Measurements from ENCODE around the gene PCDHB6.
"Not testable (repeated sequence)": the region's sequence is repeated elsewhere in the genome, so short reads cannot be mapped to it uniquely, and the experiment has no call there.

Gene PCDHB6

DNA sequence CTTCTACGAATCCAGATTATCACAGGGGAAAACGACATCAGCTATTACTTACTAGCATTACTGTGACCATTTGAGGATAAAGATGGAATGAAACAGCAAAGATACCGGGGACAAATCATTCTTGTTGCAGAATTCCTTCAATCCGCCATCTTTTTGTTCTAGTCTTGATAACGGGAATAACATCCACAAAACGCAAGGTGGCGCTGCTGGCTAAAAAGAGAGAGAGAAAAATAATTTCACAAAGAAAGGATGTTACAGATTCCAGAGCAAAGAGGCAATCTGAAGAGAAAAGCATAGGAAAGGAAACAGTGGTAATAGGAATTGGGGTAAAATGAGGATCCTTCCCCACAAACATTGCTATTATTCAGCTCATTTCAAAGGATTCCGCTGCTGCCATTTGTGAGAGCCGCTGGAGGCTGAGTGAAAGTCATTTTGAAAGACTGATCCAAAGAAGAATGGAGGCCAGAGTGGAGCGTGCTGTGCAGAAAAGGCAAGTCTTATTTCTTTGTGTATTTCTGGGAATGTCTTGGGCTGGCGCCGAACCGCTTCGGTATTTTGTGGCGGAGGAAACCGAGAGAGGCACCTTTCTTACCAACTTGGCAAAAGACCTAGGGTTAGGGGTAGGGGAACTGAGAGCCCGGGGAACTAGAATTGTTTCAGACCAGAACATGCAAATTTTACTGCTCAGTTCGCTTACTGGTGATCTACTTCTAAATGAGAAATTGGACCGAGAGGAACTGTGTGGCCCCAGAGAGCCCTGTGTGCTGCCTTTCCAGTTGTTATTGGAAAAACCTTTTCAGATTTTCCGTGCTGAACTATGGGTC lies 22.7 kb downstream of the PCDHB6 start, which contains the start of gene PCDHB7:
PCDHB7 (plus strand) TSS at position 264 of the 824 bp plus-strand sequence; CDS start at position 456, 192 bp downstream.
- DNase-seq (ENCODE audit: low spot score): peak; percentile 50

- not testable (repeated sequence) for DNase-seq (ENCODE audit: low spot score)
Measured at GRCh38 chr5:141174291-141175104, 24.6 kb downstream of the PCDHB6 start.

DNA sequence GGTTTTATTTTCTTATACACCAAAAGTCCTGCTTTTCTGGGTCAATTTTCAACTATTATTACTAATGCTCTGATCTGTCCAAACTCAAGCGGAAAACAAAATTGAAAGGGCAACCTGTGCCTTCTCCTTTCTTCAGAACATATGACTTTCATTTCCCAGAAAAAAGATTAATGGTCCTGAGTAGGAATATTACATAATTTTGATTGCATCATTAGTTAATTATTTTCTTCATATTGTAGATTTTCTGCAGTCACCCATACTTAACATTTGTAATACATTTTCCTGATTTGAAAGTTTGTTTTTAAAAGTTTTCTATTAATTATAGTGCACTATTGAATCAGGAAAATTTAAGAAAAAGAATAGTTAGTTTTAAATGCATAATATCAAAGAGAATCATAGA lies 26.1 kb downstream of the PCDHB6 start:
- DNase-seq (ENCODE audit: low spot score): no peak

GRCh38 chr5:141177577-141178191 lies 27.8 kb downstream of the PCDHB6 start, which contains the start of gene PCDHB8:
Gene PCDHB8 (plus strand): TSS chr5:141177790. CDS start chr5:141178035, 245 bp downstream.
- peak; percentile 90 for DNase-seq (ENCODE audit: low spot score)

DNA sequence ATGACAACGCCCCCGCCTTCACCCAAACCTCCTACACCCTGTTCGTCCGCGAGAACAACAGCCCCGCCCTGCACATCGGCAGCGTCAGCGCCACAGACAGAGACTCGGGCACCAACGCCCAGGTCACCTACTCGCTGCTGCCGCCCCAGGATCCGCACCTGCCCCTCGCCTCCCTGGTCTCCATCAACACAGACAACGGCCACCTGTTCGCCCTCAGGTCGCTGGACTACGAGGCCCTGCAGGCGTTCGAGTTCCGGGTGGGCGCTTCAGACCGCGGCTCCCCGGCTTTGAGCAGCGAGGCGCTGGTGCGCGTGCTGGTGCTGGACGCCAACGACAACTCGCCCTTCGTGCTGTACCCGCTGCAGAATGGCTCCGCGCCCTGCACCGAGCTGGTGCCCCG lies 29.5 kb downstream of the PCDHB6 start:
- DNase-seq (ENCODE audit: low spot score): not testable (repeated sequence)

DNA sequence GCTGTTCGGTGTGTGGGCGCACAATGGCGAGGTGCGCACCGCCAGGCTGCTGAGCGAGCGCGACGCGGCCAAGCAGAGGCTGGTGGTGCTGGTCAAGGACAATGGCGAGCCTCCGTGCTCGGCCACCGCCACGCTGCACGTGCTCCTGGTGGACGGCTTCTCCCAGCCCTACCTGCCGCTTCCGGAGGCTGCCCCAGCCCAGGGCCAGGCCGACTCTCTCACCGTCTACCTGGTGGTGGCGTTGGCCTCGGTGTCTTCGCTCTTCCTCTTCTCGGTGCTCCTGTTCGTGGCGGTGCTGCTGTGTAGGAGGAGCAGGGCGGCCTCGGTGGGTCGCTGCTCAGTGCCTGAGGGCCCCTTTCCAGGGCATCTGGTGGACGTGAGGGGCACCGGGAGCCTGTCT lies 30.0 kb downstream of the PCDHB6 start:
- DNase-seq (ENCODE audit: low spot score): not testable (repeated sequence)

GRCh38 chr5:141180313-141180712 lies 30.5 kb downstream of the PCDHB6 start:
- DNase-seq (ENCODE audit: low spot score): no peak

- DNase-seq (ENCODE audit: low spot score): no peak
Measured at GRCh38 chr5:141182248-141182647, 32.4 kb downstream of the PCDHB6 start, which contains the start of gene PCDHB16. Gene PCDHB16 (plus strand): TSS chr5:141182387. CDS start chr5:141182560, 173 bp downstream.

DNA sequence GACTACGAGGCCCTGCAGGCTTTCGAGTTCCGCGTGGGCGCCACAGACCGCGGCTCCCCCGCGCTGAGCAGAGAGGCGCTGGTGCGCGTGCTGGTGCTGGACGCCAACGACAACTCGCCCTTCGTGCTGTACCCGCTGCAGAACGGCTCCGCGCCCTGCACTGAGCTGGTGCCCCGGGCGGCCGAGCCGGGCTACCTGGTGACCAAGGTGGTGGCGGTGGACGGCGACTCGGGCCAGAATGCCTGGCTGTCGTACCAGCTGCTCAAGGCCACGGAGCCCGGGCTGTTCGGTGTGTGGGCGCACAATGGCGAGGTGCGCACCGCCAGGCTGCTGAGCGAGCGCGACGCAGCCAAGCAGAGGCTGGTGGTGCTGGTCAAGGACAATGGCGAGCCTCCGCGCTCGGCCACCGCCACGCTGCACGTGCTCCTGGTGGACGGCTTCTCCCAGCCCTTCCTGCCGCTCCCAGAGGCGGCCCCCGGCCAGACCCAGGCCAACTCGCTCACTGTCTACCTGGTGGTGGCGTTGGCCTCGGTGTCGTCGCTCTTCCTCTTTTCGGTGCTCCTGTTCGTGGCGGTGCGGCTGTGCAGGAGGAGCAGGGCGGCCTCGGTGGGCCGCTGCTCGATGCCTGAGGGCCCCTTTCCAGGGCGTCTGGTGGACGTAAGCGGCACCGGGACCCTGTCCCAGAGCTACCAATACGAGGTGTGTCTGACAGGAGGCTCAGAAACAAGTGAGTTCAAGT lies 34.4 kb downstream of the PCDHB6 start:
- DNase-seq (ENCODE audit: low spot score): not testable (repeated sequence)

- DNase-seq (ENCODE audit: low spot score): peak; percentile 63
Measured at GRCh38 chr5:141186897-141187512, 37.1 kb downstream of the PCDHB6 start, which contains the start of gene PCDHB9. Gene PCDHB9 (plus strand): TSS chr5:141187161. CDS start chr5:141187319, 158 bp downstream.

GRCh38 chr5:141188682-141189081 lies 38.8 kb downstream of the PCDHB6 start:
- DNase-seq (ENCODE audit: low spot score): not testable (repeated sequence)

GRCh38 chr5:141189131-141189530 lies 39.3 kb downstream of the PCDHB6 start:
- not testable (repeated sequence) for DNase-seq (ENCODE audit: low spot score)

DNA sequence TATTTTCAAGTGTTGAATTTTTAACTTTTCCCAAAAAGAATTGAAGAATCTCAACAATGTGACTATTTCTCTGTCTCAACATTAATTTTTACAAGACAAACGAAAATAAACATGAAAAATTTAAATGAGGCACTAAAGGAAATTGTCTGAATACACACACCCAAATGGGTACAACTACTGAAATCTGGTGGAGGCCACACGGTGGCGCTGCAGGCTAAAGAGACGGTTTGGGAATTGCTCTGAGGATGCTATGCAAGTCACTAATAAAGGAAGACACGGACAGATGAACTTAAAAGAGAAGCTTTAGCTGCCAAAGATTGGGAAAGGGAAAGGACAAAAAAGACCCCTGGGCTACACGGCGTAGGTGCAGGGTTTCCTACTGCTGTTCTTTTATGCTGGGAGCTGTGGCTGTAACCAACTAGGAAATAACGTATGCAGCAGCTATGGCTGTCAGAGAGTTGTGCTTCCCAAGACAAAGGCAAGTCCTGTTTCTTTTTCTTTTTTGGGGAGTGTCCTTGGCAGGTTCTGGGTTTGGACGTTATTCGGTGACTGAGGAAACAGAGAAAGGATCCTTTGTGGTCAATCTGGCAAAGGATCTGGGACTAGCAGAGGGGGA lies 42.4 kb downstream of the PCDHB6 start, which contains the start of gene PCDHB10:
PCDHB10 (plus strand) TSS at position 244 of the 616 bp plus-strand sequence; CDS start at position 444, 200 bp downstream.
- peak; percentile 82 for DNase-seq (ENCODE audit: low spot score)

GRCh38 chr5:141194332-141194731 lies 44.5 kb downstream of the PCDHB6 start:
- DNase-seq (ENCODE audit: low spot score): not testable (repeated sequence)

DNA sequence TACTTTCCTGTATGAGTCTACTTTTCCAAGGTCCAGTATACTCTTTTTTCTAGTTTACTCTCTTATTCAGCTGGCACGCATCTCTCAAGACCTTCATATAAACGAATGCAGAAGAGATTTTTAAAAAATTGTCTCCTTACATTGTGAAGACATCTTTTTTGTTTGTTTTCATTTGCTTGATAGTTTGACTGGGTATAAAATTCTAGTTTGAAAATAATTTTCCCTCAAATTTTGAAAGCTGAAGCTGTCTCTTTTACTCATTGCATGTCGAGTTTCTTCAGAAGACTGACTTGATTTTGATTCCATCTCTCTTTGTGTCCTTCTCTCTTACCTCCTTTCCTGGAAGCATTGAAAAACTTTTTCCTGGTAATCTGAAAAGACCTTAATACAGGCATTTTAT lies 46.5 kb downstream of the PCDHB6 start:
- no peak for DNase-seq (ENCODE audit: low spot score)

- peak; percentile 77 for DNase-seq (ENCODE audit: low spot score)
Measured at GRCh38 chr5:141199359-141200235, 49.7 kb downstream of the PCDHB6 start, which contains the start of gene PCDHB11. Gene PCDHB11 (plus strand): TSS chr5:141199627. CDS start chr5:141199775, 148 bp downstream.

DNA sequence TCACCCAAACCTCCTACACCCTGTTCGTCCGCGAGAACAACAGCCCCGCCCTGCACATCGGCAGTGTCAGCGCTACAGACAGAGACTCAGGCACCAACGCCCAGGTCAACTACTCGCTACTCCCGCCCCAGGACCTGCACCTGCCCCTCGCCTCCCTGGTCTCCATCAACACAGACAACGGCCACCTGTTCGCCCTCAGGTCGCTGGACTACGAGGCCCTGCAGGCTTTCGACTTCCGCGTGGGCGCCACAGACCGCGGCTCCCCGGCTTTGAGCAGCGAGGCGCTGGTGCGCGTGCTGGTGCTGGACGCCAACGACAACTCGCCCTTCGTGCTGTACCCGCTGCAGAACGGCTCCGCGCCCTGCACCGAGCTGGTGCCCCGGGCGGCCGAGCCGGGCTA lies 51.3 kb downstream of the PCDHB6 start:
- DNase-seq (ENCODE audit: low spot score): not testable (repeated sequence)

DNA sequence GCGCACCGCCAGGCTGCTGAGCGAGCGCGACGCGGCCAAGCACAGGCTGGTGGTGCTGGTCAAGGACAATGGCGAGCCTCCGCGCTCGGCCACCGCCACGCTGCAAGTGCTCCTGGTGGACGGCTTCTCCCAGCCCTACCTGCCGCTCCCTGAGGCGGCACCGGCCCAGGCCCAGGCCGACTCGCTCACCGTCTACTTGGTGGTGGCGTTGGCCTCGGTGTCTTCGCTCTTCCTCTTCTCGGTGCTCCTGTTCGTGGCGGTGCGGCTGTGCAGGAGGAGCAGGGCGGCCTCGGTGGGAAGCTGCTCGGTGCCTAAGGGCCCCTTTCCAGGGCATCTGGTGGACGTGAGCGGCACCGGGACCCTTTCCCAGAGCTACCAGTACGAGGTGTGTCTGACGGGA lies 51.8 kb downstream of the PCDHB6 start:
- DNase-seq (ENCODE audit: low spot score): not testable (repeated sequence)
